OCI-M1 (cell line): Measurements from ENCODE around the gene BDNF.
"Not testable (repeated sequence)": the region's sequence is repeated elsewhere in the genome, so short reads cannot be mapped to it uniquely, and the experiment has no call there.

Experiments used
- DNase-seq: peaks from one replicate; lab custom pipeline; 2025; lab: John Stamatoyannopoulos, UW

Gene BDNF

DNA sequence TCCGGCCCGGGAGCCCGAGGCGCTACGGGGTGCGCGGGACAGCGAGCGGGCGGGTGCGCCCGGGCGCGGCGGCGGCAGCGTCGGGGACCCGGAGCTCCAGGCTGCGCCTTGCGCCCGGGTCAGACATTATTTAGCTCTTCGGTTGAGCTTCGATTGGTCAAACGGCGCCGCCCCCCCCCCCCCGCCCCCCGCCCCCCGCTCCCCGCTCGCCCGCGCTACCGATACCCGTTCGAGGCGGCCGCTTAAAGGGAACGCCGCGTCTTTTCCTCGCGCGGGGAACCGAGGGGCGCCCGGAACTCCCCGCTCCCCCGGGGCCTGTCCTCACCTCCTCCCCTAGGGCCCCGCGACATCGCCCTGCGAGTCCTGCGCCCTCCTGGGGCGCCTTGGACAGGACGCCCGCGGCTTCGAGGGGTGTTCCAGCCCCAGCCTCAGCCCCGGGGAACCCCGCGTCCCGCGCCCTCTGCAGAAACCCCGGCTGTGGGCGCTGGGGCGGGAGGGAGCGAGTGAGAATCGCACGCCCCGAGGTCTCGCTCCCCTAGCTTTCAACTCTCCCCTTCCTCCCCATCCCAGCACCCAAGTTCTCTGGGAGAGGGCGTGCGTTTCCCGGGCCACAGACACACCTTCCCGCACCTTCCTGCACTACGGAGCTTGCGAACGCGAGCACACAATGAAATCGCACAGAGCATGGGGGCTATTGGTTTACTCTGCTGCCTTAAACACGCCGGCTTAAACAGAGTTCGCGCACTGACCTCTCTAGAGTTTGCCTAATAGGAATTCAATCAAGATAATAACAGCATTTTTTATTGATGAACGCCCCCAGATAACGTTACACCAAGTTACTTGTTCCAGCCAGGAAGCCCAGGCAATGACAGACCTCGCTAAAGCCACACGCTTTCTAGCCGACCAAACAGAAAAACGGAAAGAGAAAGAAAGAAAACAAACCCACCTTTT is at the start of gene BDNF:
TSS of gene BDNF (minus strand) at position 105 of the 951 bp plus-strand sequence. CDS start 41,891 bp downstream, outside the sequence.
- no peak for DNase-seq

DNA sequence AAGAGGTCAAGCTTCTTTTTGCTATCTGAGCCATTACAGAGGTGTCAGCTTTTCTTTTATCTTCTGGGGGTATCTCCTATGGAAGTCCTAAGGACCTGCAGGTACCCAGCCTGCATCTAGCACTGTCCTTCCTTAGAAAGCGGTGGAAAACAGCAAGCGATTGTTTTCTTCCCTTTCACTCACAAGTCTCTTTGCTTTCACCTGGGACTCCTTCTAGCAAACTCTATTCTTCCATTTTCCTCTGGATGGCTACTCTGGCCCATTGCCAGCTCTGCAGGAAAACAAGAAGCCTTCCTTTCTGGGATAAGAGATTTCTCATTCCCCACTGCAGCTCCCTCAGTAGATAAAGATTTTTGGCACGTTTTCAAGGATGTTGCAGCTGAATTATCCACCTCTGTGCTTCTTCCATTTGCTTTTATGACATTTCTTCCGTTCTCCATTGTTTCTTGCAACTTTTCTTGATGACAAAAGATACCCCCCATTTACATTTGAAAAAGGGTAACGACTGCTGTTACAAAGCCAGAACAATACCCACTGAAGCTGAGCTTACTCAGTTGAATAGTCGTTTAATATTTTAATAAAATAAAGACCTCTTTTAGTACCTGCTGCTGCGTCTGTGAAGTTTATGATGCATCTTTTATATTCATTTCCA is 40.2 kb upstream of the BDNF start:
- no peak for DNase-seq

DNA sequence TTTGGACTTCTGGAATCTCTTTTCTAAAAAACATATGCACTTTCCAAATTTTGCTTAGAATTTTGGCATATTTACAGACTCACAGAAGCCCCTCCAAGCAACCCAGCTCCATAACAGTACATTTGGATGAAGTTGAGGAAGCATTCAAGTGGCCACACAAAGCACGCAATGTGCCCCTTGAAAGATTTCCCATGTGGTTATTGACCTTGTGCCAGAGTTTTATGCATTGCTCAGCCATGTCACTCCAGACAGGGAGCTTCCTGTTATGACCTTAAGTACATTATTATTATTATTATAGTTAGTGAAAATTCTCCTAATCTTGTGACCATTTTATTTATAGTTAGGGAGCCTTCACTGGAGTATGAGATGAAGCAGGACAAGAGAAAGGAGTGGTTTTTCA is 35.0 kb upstream of the BDNF start:
- no peak for DNase-seq

DNA sequence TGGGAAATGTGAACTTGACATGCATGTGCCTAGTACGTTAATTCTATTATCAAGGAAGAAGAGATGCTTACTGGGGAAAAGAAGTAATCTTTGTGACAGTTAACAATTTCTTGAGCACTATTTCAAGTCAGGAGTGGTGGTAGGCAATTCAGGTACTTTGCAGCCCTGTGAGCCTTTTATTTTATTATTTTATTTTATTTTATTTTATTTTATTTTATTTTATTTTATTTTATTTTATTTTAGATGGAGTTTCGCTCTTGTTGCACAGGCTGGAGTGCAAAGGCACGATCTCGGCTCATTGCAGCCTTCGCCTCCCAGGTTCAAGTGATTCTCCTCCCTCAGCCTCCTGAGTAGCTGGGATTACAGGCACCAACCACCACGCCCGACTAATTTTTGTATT is 31.5 kb upstream of the BDNF start:
- DNase-seq = not testable (repeated sequence)

DNA sequence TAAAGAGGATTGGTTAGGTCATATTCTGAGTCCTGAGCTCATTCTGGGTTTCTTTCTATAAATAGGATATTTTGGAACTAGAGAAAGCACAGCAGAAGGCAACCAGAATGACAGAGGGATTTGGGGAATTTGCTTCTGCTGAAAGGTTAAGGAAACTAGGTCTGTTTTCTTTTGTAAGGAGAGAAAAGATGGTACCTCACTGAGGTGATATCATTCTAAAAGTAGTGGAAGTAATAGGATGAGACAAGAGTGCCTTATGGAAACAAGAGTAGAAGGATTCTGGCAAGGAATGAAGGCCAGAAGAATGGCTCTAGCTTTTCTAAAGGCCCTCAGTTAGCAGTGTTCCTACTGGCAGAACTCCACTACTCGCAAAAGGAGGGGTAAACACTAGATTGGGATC is 26.7 kb upstream of the BDNF start:
- no peak for DNase-seq

DNA sequence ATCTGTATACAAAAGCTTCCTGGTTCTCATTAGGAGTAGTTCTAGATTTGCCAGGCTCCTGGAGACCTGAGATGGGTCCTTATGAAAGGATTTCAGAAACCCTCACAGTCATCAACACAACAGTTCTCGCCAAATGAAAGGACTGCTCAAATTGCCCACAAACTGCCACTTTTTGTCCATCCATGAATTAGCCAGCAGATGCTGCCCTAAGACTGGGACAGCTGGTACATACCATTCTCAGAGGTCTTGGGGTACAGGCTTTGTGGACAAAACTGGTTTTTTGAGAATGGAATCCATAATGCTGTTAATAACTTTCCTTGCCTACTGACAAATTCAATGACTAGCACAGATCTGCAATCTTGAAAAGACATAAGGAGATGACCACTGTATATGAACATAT is 23.4 kb upstream of the BDNF start:
- no peak for DNase-seq

DNA sequence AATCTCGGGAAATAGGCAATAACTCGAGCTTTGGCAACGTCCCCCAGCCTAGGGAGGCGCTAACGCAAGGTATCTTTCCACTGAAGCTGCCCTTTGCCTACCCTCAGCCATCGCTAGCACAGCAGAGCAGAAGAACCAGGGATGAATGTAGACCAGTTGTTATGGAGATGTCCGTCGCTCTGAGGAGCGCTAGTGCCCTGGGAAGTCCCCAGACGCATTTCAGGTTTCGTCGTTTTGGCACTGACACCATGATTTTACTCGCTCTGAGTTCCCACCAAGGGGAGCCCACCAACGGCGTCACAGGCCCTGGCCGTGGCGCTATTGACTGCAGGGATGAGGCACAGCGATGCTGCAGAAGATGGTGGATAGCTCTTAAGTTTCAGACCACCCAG is 22.7 kb upstream of the BDNF start:
- no peak for DNase-seq

DNA sequence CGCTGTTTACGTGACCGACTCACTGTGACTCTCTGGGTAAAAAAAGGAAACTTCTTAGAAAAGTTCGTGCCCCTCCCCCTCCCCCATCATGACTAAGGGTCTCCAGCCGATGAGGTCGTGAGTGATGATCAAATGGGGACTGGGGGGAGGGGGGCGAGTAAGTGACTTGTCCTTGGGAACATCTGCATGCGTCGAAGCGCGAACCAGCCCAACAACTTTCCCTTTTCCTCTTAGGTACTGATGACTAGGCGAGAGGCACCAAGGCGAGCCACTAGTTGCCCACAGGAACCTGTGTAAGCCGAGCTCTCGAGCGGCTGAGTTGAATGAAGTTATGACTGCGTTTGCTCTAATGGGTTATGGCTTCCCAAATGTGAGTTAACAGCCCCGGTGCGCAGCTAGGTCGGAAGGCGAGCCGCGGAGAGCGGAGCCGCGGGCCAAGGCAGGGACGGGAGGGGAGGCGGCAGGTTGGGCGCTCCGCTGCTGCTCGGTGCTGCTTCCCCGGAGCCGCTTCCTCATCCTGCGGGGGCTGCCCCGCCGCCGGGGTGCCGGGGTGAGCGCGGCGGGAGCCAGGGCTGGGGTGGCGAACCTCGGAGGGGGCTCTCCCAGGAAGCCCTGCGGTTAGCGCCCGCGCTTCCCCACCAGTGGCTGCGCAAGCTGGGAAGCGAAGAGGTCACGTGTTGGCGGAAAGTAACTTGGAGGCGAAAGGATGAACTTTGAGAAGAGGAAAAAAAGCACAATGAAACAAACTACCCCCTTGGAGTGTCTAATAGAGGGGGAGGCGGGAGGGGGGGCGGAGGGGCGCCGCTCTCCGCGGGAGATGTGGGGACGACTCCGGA is 22.1 kb upstream of the BDNF start:
- no peak for DNase-seq

DNA sequence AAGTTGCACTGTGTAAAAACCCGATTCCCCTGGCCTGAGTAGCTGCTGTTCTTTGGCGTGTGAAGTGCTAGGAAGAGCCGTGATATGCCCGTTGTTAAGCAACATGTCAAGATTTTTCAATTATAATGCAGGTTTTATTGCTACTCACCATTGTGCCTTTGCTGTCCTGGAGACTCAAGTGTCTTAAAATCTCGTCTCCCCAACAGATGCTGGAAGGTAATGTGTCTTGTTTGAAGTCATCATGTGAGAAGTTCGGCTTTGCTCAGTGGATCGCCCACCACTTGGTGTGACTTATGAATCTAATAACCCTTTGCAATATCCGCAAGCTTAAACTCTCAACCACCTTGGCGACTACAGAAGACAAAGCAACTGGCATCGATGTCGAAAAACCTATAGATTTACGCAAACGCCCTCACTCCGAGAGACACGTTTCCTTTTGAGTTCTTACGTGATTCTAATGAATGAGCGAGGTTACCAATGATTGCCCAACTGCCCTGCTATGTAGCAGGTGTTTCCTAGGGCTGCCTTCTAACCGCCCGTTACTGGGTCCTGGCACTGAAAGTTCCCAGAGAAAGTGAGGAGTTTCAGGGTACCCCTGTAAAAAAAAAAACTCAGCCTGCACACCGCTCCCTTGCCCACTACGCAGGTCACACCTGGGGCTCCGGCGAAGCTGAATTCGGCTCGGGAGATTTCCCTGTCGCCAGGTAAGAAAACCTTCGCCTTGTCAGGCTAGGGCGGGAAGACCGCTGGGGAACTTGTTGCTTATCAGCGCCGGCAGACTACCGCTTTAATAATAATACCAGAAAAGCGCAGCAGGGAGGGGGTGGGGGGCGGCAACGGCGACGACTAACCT is 21.2 kb upstream of the BDNF start:
- no peak for DNase-seq

DNA sequence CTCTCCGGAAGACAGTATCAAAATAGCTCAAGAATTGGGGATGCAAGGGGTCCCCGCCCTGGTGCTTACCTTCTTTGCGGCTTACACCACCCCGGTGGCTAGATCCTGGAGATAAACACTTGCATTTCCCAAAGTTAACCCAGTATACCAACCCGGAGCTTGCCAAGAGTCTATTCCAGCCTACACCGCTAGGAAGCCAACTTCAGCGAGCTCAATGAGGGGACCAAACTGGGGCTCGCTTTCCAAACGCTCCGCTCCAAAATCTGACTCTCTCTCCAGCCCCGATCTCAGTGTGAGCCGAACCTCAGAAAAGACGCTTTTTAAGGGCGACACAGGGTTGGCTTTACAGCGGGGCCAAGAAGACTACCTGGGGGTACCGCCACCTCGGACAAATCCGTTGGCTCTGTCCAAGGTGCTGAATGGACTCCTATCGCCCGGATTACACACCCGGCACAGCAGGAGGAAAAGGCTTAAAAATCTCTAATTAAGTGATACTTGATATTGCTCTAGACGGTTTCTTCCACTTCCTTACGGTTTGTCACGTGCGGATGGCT is 20.1 kb upstream of the BDNF start:
- peak; percentile 20 for DNase-seq

DNA sequence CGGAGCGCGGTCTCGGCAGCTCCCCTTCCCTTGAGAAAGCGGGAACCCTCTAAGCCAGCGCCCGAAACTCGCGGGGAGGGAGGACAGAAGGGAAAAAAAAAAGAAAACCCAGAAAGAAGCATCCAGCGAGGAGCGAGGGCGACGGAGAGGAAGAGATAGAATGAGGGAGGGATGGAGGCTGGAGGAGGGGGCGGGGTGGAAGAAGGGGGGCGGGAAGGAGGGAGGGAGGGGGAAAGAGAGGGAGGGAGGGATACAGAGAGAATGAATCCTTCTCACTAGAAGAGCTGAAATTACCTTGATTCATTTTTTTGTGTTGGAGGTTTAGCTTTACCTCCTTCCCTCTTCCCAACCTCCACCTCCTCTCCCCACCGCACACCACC is 19.3 kb upstream of the BDNF start:
- DNase-seq = no peak

DNA sequence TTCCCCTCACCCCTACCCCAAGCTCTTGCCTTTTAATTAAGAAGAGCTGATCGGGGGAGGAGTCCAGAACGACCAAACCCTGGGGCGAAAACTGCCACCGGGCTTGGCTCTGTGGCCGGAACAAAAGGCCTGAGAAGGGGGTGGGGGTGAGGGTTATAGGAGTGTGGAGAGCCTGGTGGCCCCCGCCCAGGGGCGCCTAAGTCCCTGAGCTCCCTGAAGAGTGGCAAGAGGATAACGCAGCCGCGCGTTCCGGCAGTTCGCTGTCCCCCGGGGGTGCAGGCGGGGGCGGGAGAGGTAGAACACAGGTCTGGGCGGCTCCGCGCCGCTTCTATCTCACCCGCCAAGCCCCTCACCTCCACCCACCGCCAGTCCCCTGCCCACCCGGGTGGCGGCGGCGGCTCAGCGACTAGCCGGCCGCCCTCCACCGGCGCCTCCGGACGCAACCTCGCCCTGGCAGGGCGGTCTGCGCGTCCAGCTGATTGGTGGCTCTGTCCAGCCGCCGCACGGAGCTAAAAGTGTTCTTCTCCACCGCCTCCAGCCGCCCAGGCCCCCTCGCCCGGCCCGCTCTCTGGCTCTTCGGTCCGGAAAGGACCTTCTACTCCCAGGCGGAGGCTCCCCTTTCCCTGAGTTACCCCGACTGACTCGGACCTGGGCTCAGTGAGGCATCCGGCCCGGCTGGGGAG is 18.7 kb upstream of the BDNF start:
- DNase-seq = no peak

DNA sequence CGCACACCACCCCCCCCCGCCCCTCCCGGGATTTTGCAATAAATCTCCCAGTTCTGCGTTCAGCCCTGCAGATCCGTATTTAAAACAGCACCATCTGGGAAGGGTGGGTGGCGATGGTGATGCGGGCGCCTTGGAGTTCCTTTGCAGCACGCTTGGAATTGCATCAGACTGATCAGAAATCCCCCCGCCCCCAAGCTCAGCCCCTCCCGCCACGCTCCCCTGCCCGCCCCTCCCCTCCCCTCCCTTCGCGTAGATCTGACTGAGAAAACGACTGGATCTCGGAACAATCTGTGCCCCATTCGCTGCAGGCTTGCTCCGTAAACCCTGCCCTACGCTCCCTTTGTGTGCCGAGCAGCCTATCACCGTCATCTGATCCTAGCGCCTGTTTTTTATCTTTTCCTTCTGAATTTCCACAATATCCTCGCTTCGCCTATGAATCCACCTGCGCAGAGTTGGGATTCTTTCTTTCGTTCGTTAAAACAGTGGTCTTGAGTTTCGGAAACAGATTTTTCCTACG is 18.1 kb upstream of the BDNF start:
- DNase-seq = no peak

DNA sequence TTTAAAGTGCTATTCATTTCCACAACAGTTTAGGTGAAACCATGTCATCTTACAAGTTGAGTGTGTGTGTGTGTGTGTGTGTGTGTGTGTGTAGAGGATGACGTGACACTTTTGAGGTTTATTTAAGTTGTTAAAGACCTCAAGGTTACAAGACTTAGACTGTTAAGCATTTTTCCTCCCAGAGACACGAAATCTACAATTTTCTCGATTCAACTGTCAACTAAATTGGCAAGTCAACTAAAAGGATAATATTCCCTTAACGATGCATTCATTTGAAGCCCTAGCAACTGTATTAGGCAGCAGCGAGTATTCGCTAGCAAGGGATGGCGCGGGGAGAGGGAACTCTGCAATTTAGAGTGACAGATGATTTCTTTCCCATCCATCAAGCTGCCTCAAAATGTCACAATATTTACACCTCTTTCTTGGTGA is 17.6 kb upstream of the BDNF start:
- no peak for DNase-seq

DNA sequence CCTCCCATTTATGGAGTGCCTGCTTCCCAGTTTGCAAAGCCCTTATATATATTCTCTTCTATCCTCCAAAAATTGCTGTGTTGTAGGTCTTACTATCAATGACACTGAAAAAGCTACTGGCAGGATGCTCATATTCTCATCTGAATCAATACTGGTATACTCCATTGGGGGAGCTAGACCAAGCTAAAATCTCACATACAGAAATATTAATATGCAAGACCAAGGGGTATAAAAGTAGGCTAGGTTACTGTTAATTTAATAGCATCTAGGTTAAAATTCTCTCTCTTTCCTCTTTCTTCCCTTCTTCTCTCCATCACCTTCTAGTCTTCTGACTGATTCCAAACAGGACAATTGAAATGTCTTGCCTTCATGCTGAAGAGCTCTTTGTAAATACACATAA is 17.1 kb upstream of the BDNF start:
- DNase-seq = peak; percentile 5

DNA sequence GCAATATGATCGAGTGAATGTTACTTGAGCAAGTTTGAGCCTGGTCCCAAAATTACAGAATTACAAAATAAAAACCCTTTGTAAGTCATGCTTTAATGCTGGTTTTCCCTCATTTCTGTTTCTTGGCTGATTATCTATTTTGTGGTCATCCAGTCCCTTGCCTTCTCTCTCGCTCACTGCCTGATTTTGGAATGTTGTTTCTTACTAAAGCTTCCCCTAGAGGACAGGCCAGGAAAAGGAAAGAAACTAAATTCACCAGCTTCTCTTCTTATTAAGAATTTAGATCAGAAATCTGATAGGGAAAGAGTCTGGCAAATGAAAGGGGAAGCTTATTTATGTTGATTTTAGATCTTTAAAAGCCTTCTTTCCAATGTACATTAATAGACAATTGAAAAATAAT is 16.6 kb upstream of the BDNF start:
- peak; percentile 19 for DNase-seq

DNA sequence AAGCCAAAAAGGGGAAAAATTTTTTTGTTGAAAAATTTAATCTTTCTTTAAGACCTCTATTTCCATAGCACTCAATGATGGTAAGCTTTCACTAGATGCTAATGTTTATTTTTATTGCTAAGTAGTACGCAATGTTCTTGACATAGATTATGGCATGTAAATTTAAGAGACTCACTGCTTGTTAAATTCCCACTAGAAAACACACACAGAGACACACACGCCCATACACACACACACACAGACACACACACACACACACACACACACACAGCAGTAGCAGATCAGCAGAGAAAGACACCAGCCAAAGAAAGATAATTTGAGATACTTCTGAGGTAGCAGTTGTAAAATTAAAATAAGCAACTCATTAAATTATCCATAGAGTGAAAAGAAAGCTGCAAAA is 16.0 kb upstream of the BDNF start:
- no peak for DNase-seq

DNA sequence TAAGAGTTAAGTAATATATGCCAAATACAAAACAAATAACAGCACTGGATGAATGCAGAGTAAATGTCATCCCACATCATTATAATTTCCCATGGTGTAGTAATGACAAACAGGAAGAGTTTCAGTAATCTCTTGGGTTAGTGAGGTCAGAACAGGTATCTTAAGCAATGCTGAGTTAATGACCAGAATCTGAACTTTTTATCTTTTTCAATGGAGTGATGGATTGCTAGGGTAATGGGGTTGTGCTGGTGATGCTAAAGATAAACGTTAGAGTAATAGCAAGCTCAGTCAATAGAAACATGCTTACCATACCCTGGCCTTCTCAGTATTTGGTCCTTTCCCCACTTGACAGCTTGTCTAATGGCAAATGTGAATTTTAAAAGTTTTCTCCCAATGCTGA is 11.5 kb upstream of the BDNF start:
- no peak for DNase-seq

DNA sequence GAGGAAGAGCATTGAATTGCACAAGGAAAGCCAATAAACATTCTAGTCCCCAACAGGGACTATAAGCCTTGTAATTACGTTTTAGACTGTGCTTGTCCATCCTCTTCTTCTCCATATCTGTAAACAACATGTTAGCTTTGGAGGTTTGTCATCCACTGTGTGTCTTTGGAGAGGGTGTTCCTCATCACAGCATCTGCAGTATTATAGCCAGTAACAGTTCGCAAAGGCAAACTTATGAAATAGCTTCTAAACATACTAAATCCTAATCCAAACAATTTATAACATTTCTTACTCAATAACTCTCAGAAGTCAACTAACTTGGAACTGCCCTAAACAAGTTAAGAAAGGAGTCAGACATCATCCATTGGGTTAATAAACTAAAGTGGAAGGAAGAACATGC is 10.3 kb upstream of the BDNF start:
- DNase-seq = no peak

DNA sequence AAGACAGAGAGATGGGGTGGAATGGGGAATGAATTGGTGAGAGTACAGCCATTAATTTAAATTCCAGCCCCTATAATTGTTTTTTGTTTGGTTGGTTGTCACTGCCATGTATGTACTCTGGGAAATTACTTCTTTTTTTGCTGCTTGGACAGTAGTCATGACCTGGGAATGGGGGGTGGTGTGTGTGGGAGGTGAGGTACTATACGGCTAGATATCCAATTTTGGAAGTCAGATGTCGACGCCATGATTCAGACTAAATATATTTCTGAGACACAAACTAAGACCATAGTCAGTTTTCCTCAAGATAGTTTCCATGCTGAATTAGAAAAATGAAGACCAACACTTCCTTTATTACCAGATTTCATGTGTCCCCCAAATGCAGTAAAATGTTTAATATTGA is 7.4 kb upstream of the BDNF start:
- DNase-seq = no peak
